GM18867 (cell line): ENCODE results near the gene IGF2R.
"Not testable (repeated sequence)": the region's sequence is repeated elsewhere in the genome, so short reads cannot be mapped to it uniquely, and the experiment has no call there.

ENCODE experiments used
- ATAC-seq: cut with Tn5 transposase; IDR thresholded peaks from one replicate; pipeline ENCODE4 v1.9.1; 2021; ENCODE audit warnings: mild to moderate bottlenecking, moderate library complexity; ENCODE audit not compliant: unreplicated experiment

The IGF2R gene

GRCh38 chr6:160133441-160134336 is 164.8 kb downstream of the IGF2R start:
- ATAC-seq = no peak

- not testable (repeated sequence) for ATAC-seq
Measured at GRCh38 chr6:160134337-160134751, 165.5 kb downstream of the IGF2R start.

- ATAC-seq = no peak
Measured at GRCh38 chr6:160134779-160135547, 166.1 kb downstream of the IGF2R start.

GRCh38 chr6:160135907-160136655 is 167.2 kb downstream of the IGF2R start:
- no peak for ATAC-seq

GRCh38 chr6:160137130-160137988 is 168.5 kb downstream of the IGF2R start:
- no peak for ATAC-seq

- peak; percentile 69 for ATAC-seq
Measured at GRCh38 chr6:160137989-160138835, 169.3 kb downstream of the IGF2R start.

- ATAC-seq = no peak
Measured at GRCh38 chr6:160138839-160139419, 170.0 kb downstream of the IGF2R start.

GRCh38 chr6:160139420-160139851 is 170.6 kb downstream of the IGF2R start:
- ATAC-seq = no peak

GRCh38 chr6:160140493-160140892 is 171.6 kb downstream of the IGF2R start:
- ATAC-seq = not testable (repeated sequence)

- ATAC-seq = no peak
Measured at GRCh38 chr6:160141001-160141726, 172.3 kb downstream of the IGF2R start.

- no peak for ATAC-seq
Measured at GRCh38 chr6:160142115-160142715, 173.3 kb downstream of the IGF2R start.

- no peak for ATAC-seq
Measured at GRCh38 chr6:160146454-160147145, 177.7 kb downstream of the IGF2R start.

GRCh38 chr6:160147146-160147536 is 178.3 kb downstream of the IGF2R start:
- ATAC-seq = no peak

GRCh38 chr6:160154471-160154870 is 185.6 kb downstream of the IGF2R start:
- ATAC-seq = no peak

- ATAC-seq = no peak
Measured at GRCh38 chr6:160156842-160157241, 188.0 kb downstream of the IGF2R start.

- ATAC-seq = no peak
Measured at GRCh38 chr6:160160450-160160849, 191.6 kb downstream of the IGF2R start.
